ENCODE results near the gene CBLIF.

- TF ChIP-seq CTCF (IDR thresholded peaks at IDR 0.05) = no peak
- no peak for TF ChIP-seq POLR2A (IDR thresholded peaks at IDR 0.05)
Measured at GRCh38 chr11:59839615-59840014, 5.7 kb downstream of the CBLIF start.

All from adrenal gland (tissue), 5 donors.